Liver (tissue), 9 donors: Measurements from ENCODE around the gene KISS1. TPM values are rescaled to one million over a fixed set of nuclear protein-coding genes. Genes with fewer than 3 reads are reported as not detected.

Experiments used
- DNase-seq: peaks from one replicate; pipeline ENCODE4 v3.0.0-alpha.2; 2017; ENCODE audit warnings: low spot score
- H3K27ac ChIP-seq, 2 donors: one replicate each; pipeline ENCODE4 v1.7.0; 2013; ENCODE audit warnings: inconsistent platforms in 2 of 2, low read length in 2 of 2, control low read depth in 1 of 2, low read depth in 1 of 2, mild to moderate bottlenecking in 1 of 2
- H3K27me3 ChIP-seq, 4 donors: one replicate each; pipeline versions ENCODE4 v1.6.1 to v1.7.0; 2013; ENCODE audit warnings: low read length in 3 of 4, inconsistent platforms in 1 of 4, mild to moderate bottlenecking in 1 of 4, moderate library complexity in 1 of 4; ENCODE audit not compliant: control insufficient read depth in 4 of 4, insufficient read depth in 4 of 4
- H3K36me3 ChIP-seq, 4 donors: one replicate each; pipeline versions ENCODE4 v1.6.1 to v1.7.0; 2013; ENCODE audit warnings: low read length in 3 of 4, mild to moderate bottlenecking in 3 of 4, low read depth in 1 of 4, moderate library complexity in 1 of 4; ENCODE audit not compliant: control insufficient read depth in 4 of 4, insufficient read depth in 3 of 4
- H3K4me1 ChIP-seq, 4 donors: one replicate each; pipeline versions ENCODE4 v1.6.1 to v1.7.0; 2013; ENCODE audit warnings: low read length in 3 of 4, mild to moderate bottlenecking in 3 of 4, moderate library complexity in 1 of 4; ENCODE audit not compliant: control insufficient read depth in 4 of 4, insufficient read depth in 4 of 4
- H3K4me3 ChIP-seq, 3 donors: one replicate each; pipeline versions ENCODE4 v1.6.1 to v1.7.0; 2013; ENCODE audit warnings: low read length in 3 of 3, control low read depth in 1 of 3, low read depth in 1 of 3, mild to moderate bottlenecking in 1 of 3
- H3K9ac ChIP-seq, 2 donors: one replicate each; pipeline ENCODE4 v1.7.0; 2013; ENCODE audit warnings: low read length in 2 of 2, mild to moderate bottlenecking in 2 of 2, moderate library complexity in 2 of 2, control low read depth in 1 of 2, low read depth in 1 of 2
- H3K9me3 ChIP-seq, 4 donors: one replicate each; pipeline versions ENCODE4 v1.6.1 to v1.7.0; 2013; ENCODE audit warnings: low read length in 3 of 4; ENCODE audit not compliant: control insufficient read depth in 4 of 4
- EGR1 ChIP-seq, 2 donors: IDR thresholded peaks; 2 replicates each; pipeline ENCODE4 v1.6.1; 2016 to 2018; ENCODE audit warnings: antibody characterized with exemption in 2 of 2, low read depth in 2 of 2
- FOXA1 ChIP-seq: IDR thresholded peaks from 2 replicates; pipeline ENCODE4 v1.6.1; 2016; ENCODE audit warnings: antibody characterized with exemption
- FOXA2 ChIP-seq: IDR thresholded peaks from 2 replicates; pipeline ENCODE4 v1.6.1; 2016; ENCODE audit warnings: antibody characterized with exemption
- GABPA ChIP-seq, 2 donors: IDR thresholded peaks in 1 of 2; conservative IDR thresholded peaks in 1 of 2; 2 replicates each; pipeline ENCODE4 v1.6.1; 2016; ENCODE audit warnings: antibody characterized with exemption in 2 of 2, mild to moderate bottlenecking in 1 of 2, moderate library complexity in 1 of 2
- HNF4A ChIP-seq, 2 donors: conservative IDR thresholded peaks; 2 replicates each; pipeline ENCODE4 v1.6.1; 2016; ENCODE audit warnings: antibody characterized with exemption in 2 of 2, mild to moderate bottlenecking in 2 of 2
- HNF4G ChIP-seq: IDR thresholded peaks from 2 replicates; pipeline ENCODE4 v1.6.1; 2016; ENCODE audit warnings: antibody characterized with exemption
- JUND ChIP-seq, 2 donors: IDR thresholded peaks; 2 replicates each; pipeline ENCODE4 v1.6.1; 2016; ENCODE audit warnings: antibody characterized with exemption in 2 of 2
- NR2F2 ChIP-seq: IDR thresholded peaks from 2 replicates; pipeline ENCODE4 v1.6.1; 2016; ENCODE audit warnings: antibody characterized with exemption
- RXRA ChIP-seq, 2 donors: IDR thresholded peaks; 2 replicates each; pipeline ENCODE4 v1.6.1; 2017 to 2018; ENCODE audit warnings: antibody characterized with exemption in 2 of 2, mild to moderate bottlenecking in 1 of 2
- SP1 ChIP-seq: IDR thresholded peaks from 2 replicates; pipeline ENCODE4 v1.6.1; 2018; ENCODE audit warnings: antibody characterized with exemption, mild to moderate bottlenecking
- WGBS: extraction: QIAGEN DNeasy Blood & Tissue Kit; methylation state at CpG from one replicate; pipeline ENCODE4 v1.1.7; 2013; 5-methylcytosine and 5-hydroxymethylcytosine counted together
- polyA plus RNA-seq, 2 donors: library from polyadenylated mRNA; stranded (reverse) in 1 of 2; unstranded in 1 of 2; fragments of 200-250 nt in 1 of 2; fragments of >200 nt in 1 of 2; fragmentation: Nextera tagmentation in 1 of 2; extraction: Ambion mirVana in 1 of 2; gene quantifications; one replicate each; pipeline versions ENCODE4 v1.2.1 to v1.2.3, GENCODE V29; 2013 to 2015
- total RNA-seq, 2 donors: library from RNA; depleted of rRNA; stranded (reverse); fragments of >200 nt; gene quantifications; one replicate each; pipeline ENCODE4 v1.2.3, GENCODE V29; 2014
- TF ChIP-seq, protein P1 (sequence below): IDR thresholded peaks from 2 replicates; pipeline ENCODE4 v1.6.1; 2016; ENCODE audit warnings: antibody characterized with exemption
- TF ChIP-seq, protein P2 (sequence below): IDR thresholded peaks from 2 replicates; pipeline ENCODE4 v1.6.1; 2016; ENCODE audit warnings: antibody characterized with exemption
- TF ChIP-seq, protein P3 (sequence below): IDR thresholded peaks from 2 replicates; pipeline ENCODE4 v1.6.1; 2016; ENCODE audit warnings: antibody characterized with exemption, mild to moderate bottlenecking
- donor health status: healthy.
- donor health status: healthy.
- donor health status: healthy.
- donor health status: healthy.
- donor health status: healthy.

KISS1 gene
- total and polyA plus RNA-seq, 4 donors: 0.50 to 1.4 TPM; not detected in 2

DNA sequence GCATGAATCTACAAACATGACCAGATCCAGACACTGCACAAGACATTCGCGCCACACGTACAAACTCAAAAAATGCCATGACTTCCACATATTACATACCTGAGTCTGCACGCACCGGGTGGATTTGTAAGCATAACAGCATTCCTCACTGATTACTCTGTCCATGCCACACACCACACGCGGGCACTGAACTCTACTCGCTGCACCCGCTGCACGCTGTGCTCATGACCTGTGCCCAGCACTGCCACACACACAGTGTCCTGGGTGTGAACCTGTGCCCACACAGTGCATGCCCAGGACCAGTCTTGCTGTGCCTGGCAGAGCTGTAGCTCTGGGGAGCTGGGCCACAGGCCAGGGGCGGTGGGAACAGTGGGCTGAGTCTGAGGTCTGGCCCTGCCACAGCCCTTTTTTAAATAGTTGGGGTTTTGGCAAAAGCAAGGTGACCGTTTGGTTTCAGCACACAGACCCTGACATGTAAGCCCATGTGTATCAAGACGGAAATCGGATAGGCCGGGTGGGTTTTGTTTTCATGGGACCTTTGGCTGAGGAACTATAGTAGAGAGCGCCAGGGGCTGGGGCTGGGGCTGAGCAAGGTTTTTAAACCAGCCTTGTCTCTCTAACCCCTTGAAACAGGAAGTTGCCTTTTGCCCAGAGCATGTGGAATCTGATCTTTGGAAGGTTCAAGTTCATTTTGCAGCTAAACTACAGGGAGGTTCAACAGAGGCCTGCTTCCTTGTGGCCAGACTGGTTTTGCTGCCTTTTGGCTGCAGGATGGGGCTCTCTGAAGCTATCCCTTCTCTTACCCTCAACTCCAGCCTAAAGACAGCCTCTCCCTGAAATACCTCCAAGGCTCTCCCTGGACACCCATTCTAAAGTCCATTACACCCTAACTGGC, 29.8 kb upstream of the KISS1 start (continued):
- TF ChIP-seq, protein P1, sequence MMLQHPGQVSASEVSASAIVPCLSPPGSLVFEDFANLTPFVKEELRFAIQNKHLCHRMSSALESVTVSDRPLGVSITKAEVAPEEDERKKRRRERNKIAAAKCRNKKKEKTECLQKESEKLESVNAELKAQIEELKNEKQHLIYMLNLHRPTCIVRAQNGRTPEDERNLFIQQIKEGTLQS: no peak
- TF ChIP-seq FOXA2: peak; percentile 44

DNA sequence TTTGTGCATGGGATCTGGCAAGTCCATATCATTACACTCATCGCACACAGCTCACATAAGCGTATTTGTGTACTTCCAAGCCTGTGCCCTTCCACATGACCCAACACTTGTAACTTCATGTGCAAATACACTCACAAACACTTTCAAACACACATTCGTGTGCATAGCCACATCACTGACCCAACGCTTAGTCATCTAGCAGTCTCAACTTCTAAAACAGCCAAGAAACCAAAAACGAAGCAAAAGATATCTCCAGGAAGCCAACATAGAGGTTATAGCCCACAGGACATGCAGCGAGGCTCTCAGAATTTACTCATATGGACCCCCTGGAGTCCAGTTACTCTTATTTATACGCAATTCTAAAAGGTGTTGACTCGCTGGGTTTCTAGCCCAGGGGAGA, 28.4 kb upstream of the KISS1 start:
- Histone ChIP-seq H3K27ac (peak overlapping the region; percentile 15 to 21), H3K4me1 (peaks cover 4 to 31% (median 21%) of the 10 kb centered on the region in 4 donors), H3K4me3 (no peak overlapping the region), H3K9ac (no peak overlapping the region), H3K9me3 (no peaks in the 10 kb centered on the region), H3K27me3 (no peaks in the 10 kb centered on the region), H3K36me3 (peaks cover 0 to 28% (median 17%) of the 10 kb centered on the region in 4 donors)
- TF ChIP-seq, protein P2, sequence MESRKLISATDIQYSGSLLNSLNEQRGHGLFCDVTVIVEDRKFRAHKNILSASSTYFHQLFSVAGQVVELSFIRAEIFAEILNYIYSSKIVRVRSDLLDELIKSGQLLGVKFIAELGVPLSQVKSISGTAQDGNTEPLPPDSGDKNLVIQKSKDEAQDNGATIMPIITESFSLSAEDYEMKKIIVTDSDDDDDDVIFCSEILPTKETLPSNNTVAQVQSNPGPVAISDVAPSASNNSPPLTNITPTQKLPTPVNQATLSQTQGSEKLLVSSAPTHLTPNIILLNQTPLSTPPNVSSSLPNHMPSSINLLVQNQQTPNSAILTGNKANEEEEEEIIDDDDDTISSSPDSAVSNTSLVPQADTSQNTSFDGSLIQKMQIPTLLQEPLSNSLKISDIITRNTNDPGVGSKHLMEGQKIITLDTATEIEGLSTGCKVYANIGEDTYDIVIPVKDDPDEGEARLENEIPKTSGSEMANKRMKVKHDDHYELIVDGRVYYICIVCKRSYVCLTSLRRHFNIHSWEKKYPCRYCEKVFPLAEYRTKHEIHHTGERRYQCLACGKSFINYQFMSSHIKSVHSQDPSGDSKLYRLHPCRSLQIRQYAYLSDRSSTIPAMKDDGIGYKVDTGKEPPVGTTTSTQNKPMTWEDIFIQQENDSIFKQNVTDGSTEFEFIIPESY: no peak
- TF ChIP-seq EGR1 (IDR thresholded peaks at IDR 0.05; ENCODE audit: low read depth in 2 of 2) (no peak), GABPA (IDR thresholded peaks at IDR 0.05 in 1 of 2, conservative IDR thresholded peaks at IDR 0.05 in 1 of 2) (no peak), SP1 (no peak), JUND (IDR thresholded peaks at IDR 0.05) (no peak), FOXA2 (no peak), RXRA (IDR thresholded peaks at IDR 0.05) (no peak), HNF4G (no peak), HNF4A (conservative IDR thresholded peaks at IDR 0.05) (no peak)
- TF ChIP-seq, protein P3, sequence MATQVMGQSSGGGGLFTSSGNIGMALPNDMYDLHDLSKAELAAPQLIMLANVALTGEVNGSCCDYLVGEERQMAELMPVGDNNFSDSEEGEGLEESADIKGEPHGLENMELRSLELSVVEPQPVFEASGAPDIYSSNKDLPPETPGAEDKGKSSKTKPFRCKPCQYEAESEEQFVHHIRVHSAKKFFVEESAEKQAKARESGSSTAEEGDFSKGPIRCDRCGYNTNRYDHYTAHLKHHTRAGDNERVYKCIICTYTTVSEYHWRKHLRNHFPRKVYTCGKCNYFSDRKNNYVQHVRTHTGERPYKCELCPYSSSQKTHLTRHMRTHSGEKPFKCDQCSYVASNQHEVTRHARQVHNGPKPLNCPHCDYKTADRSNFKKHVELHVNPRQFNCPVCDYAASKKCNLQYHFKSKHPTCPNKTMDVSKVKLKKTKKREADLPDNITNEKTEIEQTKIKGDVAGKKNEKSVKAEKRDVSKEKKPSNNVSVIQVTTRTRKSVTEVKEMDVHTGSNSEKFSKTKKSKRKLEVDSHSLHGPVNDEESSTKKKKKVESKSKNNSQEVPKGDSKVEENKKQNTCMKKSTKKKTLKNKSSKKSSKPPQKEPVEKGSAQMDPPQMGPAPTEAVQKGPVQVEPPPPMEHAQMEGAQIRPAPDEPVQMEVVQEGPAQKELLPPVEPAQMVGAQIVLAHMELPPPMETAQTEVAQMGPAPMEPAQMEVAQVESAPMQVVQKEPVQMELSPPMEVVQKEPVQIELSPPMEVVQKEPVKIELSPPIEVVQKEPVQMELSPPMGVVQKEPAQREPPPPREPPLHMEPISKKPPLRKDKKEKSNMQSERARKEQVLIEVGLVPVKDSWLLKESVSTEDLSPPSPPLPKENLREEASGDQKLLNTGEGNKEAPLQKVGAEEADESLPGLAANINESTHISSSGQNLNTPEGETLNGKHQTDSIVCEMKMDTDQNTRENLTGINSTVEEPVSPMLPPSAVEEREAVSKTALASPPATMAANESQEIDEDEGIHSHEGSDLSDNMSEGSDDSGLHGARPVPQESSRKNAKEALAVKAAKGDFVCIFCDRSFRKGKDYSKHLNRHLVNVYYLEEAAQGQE: no peak
- 82% methylated on average over 8 of the region's 8 CpGs for WGBS
- DNase-seq: no peak

DNA sequence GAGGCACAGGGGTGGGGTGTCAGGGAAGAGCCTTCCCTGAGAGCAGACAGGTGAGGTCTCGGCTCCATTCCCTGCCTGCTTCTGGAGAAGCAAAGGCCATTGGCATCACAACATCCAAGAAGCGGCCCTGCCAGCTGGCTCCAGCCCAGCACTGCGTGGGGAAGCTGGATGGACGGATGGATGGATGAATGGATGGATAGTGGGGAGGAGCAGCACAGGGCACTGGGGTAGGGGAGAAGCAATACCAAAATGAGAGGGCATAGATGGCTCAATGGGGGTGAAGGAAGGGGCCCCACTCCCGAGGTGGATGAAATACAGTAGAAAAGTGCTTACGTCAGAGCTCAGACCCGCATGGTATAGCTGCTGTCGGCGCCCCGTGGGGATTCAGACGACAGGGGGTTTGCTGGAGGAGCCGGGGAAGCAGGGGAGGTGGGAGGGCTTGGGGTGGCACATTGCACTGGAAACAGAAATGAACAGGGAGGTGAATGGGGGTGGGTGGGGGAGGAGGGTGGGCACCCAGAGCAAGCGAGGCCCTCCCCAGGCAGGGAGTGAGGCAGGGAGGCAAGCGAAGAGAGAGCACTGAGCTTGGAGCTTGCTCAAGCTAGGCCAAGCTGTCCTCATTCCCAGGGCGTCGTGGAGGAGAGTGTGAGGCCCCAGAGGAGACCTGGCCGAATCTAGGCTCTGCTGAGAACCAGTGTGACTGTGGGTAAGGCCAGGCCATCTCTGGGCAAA, 27.0 kb upstream of the KISS1 start:
- Histone ChIP-seq H3K27me3 (no peaks in the 10 kb centered on the region), H3K36me3 (peaks cover 0 to 24% (median 9%) of the 10 kb centered on the region in 4 donors), H3K9ac (no peak overlapping the region), H3K27ac (peak overlapping the region; percentile 4 to 12), H3K4me1 (peaks cover 4 to 31% (median 21%) of the 10 kb centered on the region in 4 donors), H3K9me3 (no peaks in the 10 kb centered on the region), H3K4me3 (no peak overlapping the region)
- no peak for DNase-seq
- 82% methylated on average over 17 of the region's 17 CpGs for WGBS
- TF ChIP-seq HNF4G (no peak), NR2F2 (no peak), FOXA1 (no peak), GABPA (IDR thresholded peaks at IDR 0.05 in 1 of 2, conservative IDR thresholded peaks at IDR 0.05 in 1 of 2) (no peak)
- TF ChIP-seq, protein P2: no peak
- TF ChIP-seq, protein P3: no peak
